Mesangial cell (primary cell): Measurements from ENCODE around the gene GTF2H1. TPM values are rescaled to one million over a fixed set of nuclear protein-coding genes. Genes with fewer than 3 reads are reported as not detected.

Experiments
- total RNA-seq: library from RNA; depleted of rRNA; stranded (reverse); fragments of >200 nt; gene quantifications from 2 replicates; pipeline ENCODE4 v1.2.3, GENCODE V29; 2015

The GTF2H1 gene
- total RNA-seq: 29.8 and 33.6 TPM in 2 replicates

GRCh38 chr11:18321969-18322711 lies at the start of gene GTF2H1, which contains the start of gene HPS5:
TSS of gene GTF2H1 (plus strand) at chr11:18322567. CDS start at chr11:18333075, 10,508 bp downstream.
TSS of gene HPS5 (minus strand) at chr11:18322140. CDS start at chr11:18317858, 4,282 bp downstream.

DNA sequence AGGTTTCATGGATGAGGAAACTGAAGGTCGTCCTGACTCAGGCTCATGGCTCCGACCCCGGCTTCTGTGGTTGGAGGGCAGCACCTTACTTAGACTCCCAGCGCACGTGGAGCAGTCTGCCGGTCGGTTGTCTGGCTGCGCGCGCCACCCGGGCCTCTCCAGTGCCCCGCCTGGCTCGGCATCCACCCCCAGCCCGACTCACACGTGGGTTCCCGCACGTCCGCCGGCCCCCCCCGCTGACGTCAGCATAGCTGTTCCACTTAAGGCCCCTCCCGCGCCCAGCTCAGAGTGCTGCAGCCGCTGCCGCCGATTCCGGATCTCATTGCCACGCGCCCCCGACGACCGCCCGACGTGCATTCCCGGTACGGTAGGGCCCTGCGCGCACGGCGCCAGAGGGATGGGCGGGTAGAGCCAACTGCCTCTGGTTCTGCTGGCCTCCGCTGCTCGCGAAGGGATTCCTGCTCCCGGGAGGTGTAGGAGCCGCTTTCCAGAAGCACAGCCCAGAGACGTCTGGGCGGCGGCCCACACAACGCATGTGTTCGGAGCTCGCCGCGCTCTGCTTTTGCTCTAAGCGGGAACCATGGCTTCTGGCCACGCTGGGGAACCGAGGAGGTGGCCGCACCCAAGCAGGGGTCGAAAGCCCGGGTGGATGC lies 72.0 kb downstream of the GTF2H1 start, which contains the start of gene LDHA:
Gene LDHA (plus strand): TSS at position 289 of the 653 bp plus-strand sequence. CDS start 2,280 bp downstream, outside the sequence.

Other genes with a start within 250 kb of the GTF2H1 start
- 10.8 and 21.3 TPM in 2 replicates for gene SAAL1, start 216.5 kb upstream of the GTF2H1 start, total RNA-seq
- not detected in 2 replicates for gene MRGPRX3, start 190.0 kb upstream of the GTF2H1 start, total RNA-seq
- not detected in 2 replicates for gene MRGPRX4, start 149.7 kb upstream of the GTF2H1 start, total RNA-seq
- gene SAA4, start 85.8 kb upstream of the GTF2H1 start, total RNA-seq: 0.33 TPM in 1 of 2 replicates, not detected in the other
- 0.81 TPM in 1 of 2 replicates, not detected in the other for gene SAA2, start 73.9 kb upstream of the GTF2H1 start, total RNA-seq
- 0.51 TPM in 1 of 2 replicates, not detected in the other for gene SAA1, start 56.3 kb upstream of the GTF2H1 start, total RNA-seq
- 8.5 and 8.8 TPM in 2 replicates for gene HPS5, start 427 bp upstream of the GTF2H1 start, total RNA-seq
- 237 and 629 TPM in 2 replicates for gene LDHA, start 72.0 kb downstream of the GTF2H1 start, total RNA-seq
- gene LDHC, start 89.8 kb downstream of the GTF2H1 start, total RNA-seq: 0.81 TPM in 1 of 2 replicates, not detected in the other
- gene LDHAL6A, start 133.3 kb downstream of the GTF2H1 start, total RNA-seq: not detected in 2 replicates
- gene TSG101, start 204.4 kb downstream of the GTF2H1 start, total RNA-seq: 74.3 and 87.3 TPM in 2 replicates